Peyer's patch (tissue), 4 donors: ENCODE results near the gene LAMB1. TPM values are rescaled to one million over a fixed set of nuclear protein-coding genes. Genes with fewer than 3 reads are reported as not detected.
"Not testable (repeated sequence)": the region's sequence is repeated elsewhere in the genome, so short reads cannot be mapped to it uniquely, and the experiment has no call there.

Experiments
- DNase-seq, 3 donors: peaks; one replicate each; pipeline ENCODE4 v3.0.0-alpha.2; 2017 to 2019
- H3K27ac ChIP-seq, 4 donors: fragments of 200-600 bp; sonication (generic); one replicate each; pipeline ENCODE4 v1.5.1; 2016 to 2019
- H3K27me3 ChIP-seq, 2 donors: fragments of 200-600 bp; sonication (generic); one replicate each; pipeline ENCODE4 v1.5.1; 2019
- H3K36me3 ChIP-seq, 3 donors: fragments of 200-600 bp; sonication (generic); one replicate each; pipeline ENCODE4 v1.5.1; 2016 to 2019
- H3K4me1 ChIP-seq, 4 donors: fragments of 200-600 bp; sonication (generic); one replicate each; pipeline ENCODE4 v1.5.1; 2016 to 2019
- H3K4me3 ChIP-seq, 4 donors: fragments of 200-600 bp; sonication (generic); 1 replicate in 3 of 4; 2 replicates in 1 of 4; pipeline ENCODE4 v1.5.1; 2016 to 2019; ENCODE audit warnings: mild to moderate bottlenecking in 1 of 4
- H3K9me3 ChIP-seq, 4 donors: fragments of 200-600 bp; sonication (generic); one replicate each; pipeline ENCODE4 v1.5.1; 2016 to 2019; ENCODE audit warnings: mild to moderate bottlenecking in 1 of 4
- CTCF ChIP-seq, 6 experiments: fragments of 450-650 bp in 4 of 6; fragments of 200-600 bp in 2 of 6; sonication (generic) in 1 of 6; IDR thresholded peaks; one replicate each; pipeline ENCODE4 v1.5.1; 2017 to 2019; ENCODE audit warnings: antibody characterized with exemption in 6 of 6, mild to moderate bottlenecking in 3 of 6, moderate library complexity in 1 of 6
- POLR2A ChIP-seq, 2 donors: fragments of 450-650 bp; IDR thresholded peaks; one replicate each; pipeline ENCODE4 v1.5.1; 2017; ENCODE audit warnings: antibody characterized with exemption in 2 of 2, mild to moderate bottlenecking in 2 of 2, moderate library complexity in 2 of 2
- total RNA-seq, 4 donors: library from RNA; depleted of rRNA; stranded (reverse); fragments of >200 nt; gene quantifications; one replicate each; pipeline ENCODE4 v1.1.0, GENCODE V29; 2016

LAMB1 gene
- total RNA-seq, 4 donors from 2014 or later, result 97.6 to 821 (median 155) TPM

- no peak for TF ChIP-seq CTCF (IDR thresholded peaks at IDR 0.05)
- TF ChIP-seq POLR2A (IDR thresholded peaks at IDR 0.05), result no peak
- DNase-seq, result no peak
- no peaks in the 10 kb centered on the region for H3K9me3 ChIP-seq
- peaks cover 0 to 12% (median 0%) of the 10 kb centered on the region in 4 donors for H3K4me1 ChIP-seq
- H3K36me3 ChIP-seq, result peaks cover 0 to 95% (median 0%) of the 10 kb centered on the region in 3 donors
- H3K4me3 ChIP-seq, result no peak overlapping the region
- peak overlapping the region in 2 of 4 donors; percentile 43 to 66 for H3K27ac ChIP-seq
- no peaks in the 10 kb centered on the region for H3K27me3 ChIP-seq
Observed at GRCh38 chr7:107960272-107960671, 42.7 kb downstream of the LAMB1 start.

GRCh38 chr7:107959527-107959898, 43.4 kb downstream of the LAMB1 start:
- no peak for TF ChIP-seq POLR2A (IDR thresholded peaks at IDR 0.05)
- no peak for TF ChIP-seq CTCF (IDR thresholded peaks at IDR 0.05)
- Histone ChIP-seq H3K27me3 (no peaks in the 10 kb centered on the region), H3K4me3 (no peak overlapping the region), H3K36me3 (peaks cover 0 to 95% (median 0%) of the 10 kb centered on the region in 3 donors), H3K27ac (peak overlapping the region in 3 of 4 donors; percentile 25 to 66 (median 65)), H3K4me1 (peaks cover 0 to 12% (median 0%) of the 10 kb centered on the region in 4 donors), H3K9me3 (no peaks in the 10 kb centered on the region)
- no peak for DNase-seq

GRCh38 chr7:107958764-107959526, 44.0 kb downstream of the LAMB1 start:
- peak overlapping the region; percentile 19 to 66 (median 45) for H3K27ac ChIP-seq
- no peaks in the 10 kb centered on the region for H3K9me3 ChIP-seq
- DNase-seq, result no peak
- H3K4me1 ChIP-seq, result peaks cover 0 to 12% (median 0%) of the 10 kb centered on the region in 4 donors
- peaks cover 0 to 94% (median 0%) of the 10 kb centered on the region in 3 donors for H3K36me3 ChIP-seq
- H3K4me3 ChIP-seq, result no peak overlapping the region
- TF ChIP-seq POLR2A (IDR thresholded peaks at IDR 0.05), result no peak
- no peaks in the 10 kb centered on the region for H3K27me3 ChIP-seq

GRCh38 chr7:107957436-107957835, 45.5 kb downstream of the LAMB1 start:
- H3K27me3 ChIP-seq, result no peaks in the 10 kb centered on the region
- H3K36me3 ChIP-seq, result peaks cover 0 to 94% (median 0%) of the 10 kb centered on the region in 3 donors
- TF ChIP-seq POLR2A (IDR thresholded peaks at IDR 0.05), result no peak
- TF ChIP-seq CTCF (IDR thresholded peaks at IDR 0.05), result no peak
- DNase-seq, result no peak
- peaks cover 0 to 12% (median 0%) of the 10 kb centered on the region in 4 donors for H3K4me1 ChIP-seq
- H3K4me3 ChIP-seq, result no peak overlapping the region
- peak overlapping the region in 2 of 4 donors; percentile 60 to 65 for H3K27ac ChIP-seq
- H3K9me3 ChIP-seq, result no peaks in the 10 kb centered on the region

GRCh38 chr7:107956950-107957349, 46.0 kb downstream of the LAMB1 start:
- DNase-seq, H3K4me3 ChIP-seq, H3K27me3 ChIP-seq, H3K4me1 ChIP-seq, H3K9me3 ChIP-seq: not testable (repeated sequence)
- Histone ChIP-seq H3K27ac (peak overlapping the region in 2 of 4 donors; percentile 41 to 65), H3K36me3 (peaks cover 0 to 95% (median 0%) of the 10 kb centered on the region in 3 donors)

GRCh38 chr7:107955394-107955793, 47.6 kb downstream of the LAMB1 start:
- Histone ChIP-seq H3K27ac (no peak overlapping the region), H3K9me3 (no peaks in the 10 kb centered on the region), H3K36me3 (peaks cover 0 to 95% (median 0%) of the 10 kb centered on the region in 3 donors)

More at GRCh38 chr7:107955394-107955793, 47.6 kb downstream of the LAMB1 start:
- DNase-seq, result no peak
- TF ChIP-seq POLR2A (IDR thresholded peaks at IDR 0.05) (no peak), CTCF (IDR thresholded peaks at IDR 0.05) (no peak)
- Histone ChIP-seq H3K4me1 (peaks cover 0 to 4% (median 0%) of the 10 kb centered on the region in 4 donors), H3K27me3 (no peaks in the 10 kb centered on the region), H3K4me3 (no peak overlapping the region)
